IMR-90 (cell line): Measurements from ENCODE around the gene CHPT1.

Experiments used
- CEBPB ChIP-seq: IDR thresholded peaks from 2 replicates; pipeline ENCODE4 v1.6.1; 2012; ENCODE audit warnings: low read depth, low read length, improper control_type of control experiment
- CHD1 ChIP-seq: IDR thresholded peaks from 2 replicates; pipeline ENCODE4 v1.6.1; 2012; ENCODE audit warnings: low read depth, low read length, improper control_type of control experiment
- CTCF ChIP-seq: conservative IDR thresholded peaks from 2 replicates; pipeline ENCODE4 v1.5.1; 2012; ENCODE audit warnings: mild to moderate bottlenecking, low read depth, low read length, improper control_type of control experiment
- FOS ChIP-seq: fragments of 150-350 bp; IDR thresholded peaks from 2 replicates; pipeline ENCODE4 v1.6.1; 2016; ENCODE audit warnings: low read depth, low read length
- MAFK ChIP-seq: IDR thresholded peaks from 2 replicates; pipeline ENCODE4 v1.6.1; 2012; ENCODE audit warnings: low read depth, low read length, improper control_type of control experiment
- MAZ ChIP-seq: IDR thresholded peaks from 2 replicates; pipeline ENCODE4 v1.6.1; 2012; ENCODE audit warnings: low read depth, mild to moderate bottlenecking, low read length, improper control_type of control experiment, moderate library complexity, borderline replicate concordance
- NFE2L2 ChIP-seq: fragments of 150-350 bp; IDR thresholded peaks from 2 replicates; pipeline ENCODE4 v1.6.1; 2016; ENCODE audit warnings: low read depth, mild to moderate bottlenecking, low read length
- POLR2A ChIP-seq: IDR thresholded peaks from 2 replicates; pipeline ENCODE4 v1.6.1; 2012; ENCODE audit warnings: mild to moderate bottlenecking, low read depth, low read length
- RAD21 ChIP-seq: IDR thresholded peaks from 2 replicates; pipeline ENCODE4 v1.6.1; 2012; ENCODE audit warnings: low read length, improper control_type of control experiment
- RCOR1 ChIP-seq: IDR thresholded peaks from 2 replicates; pipeline ENCODE4 v1.6.1; 2012; ENCODE audit warnings: mild to moderate bottlenecking, low read length, improper control_type of control experiment; ENCODE audit not compliant: insufficient replicate concordance
- RFX5 ChIP-seq: IDR thresholded peaks from 2 replicates; pipeline ENCODE4 v1.8.0; 2012; ENCODE audit warnings: low read depth, mild to moderate bottlenecking, low read length, moderate library complexity
- USF2 ChIP-seq: fragments of 150-350 bp; IDR thresholded peaks from 2 replicates; pipeline ENCODE4 v1.6.1; 2017; ENCODE audit warnings: mild to moderate bottlenecking, antibody characterized with exemption, low read length, low read depth

- TF ChIP-seq CTCF (no peak), CHD1 (no peak), RAD21 (no peak), POLR2A (no peak), RFX5 (no peak), CEBPB (no peak), USF2 (no peak), FOS (no peak), MAZ (no peak), MAFK (no peak), RCOR1 (no peak), NFE2L2 (no peak)
These were observed 21.9 kb upstream of the CHPT1 start for GRCh38 chr12:101675555-101675954.
